AG04450 (cell line): ENCODE data around the gene SPEM1. TPM values are rescaled to one million over a fixed set of nuclear protein-coding genes. Genes with fewer than 3 reads are reported as not detected.

Source experiments
- CTCF ChIA-PET: fragments of 300-600, 350-600 bp; formaldehyde crosslinking; extraction: SDS; loops from one replicate; lab custom pipeline; 2022; ENCODE audit warnings: antibody characterized with exemption, inconsistent platforms; lab: Charles Lee
- POLR2A ChIA-PET: fragments of 350-600 bp; formaldehyde crosslinking; extraction: SDS; loops from one replicate; lab custom pipeline; 2021; ENCODE audit warnings: antibody characterized with exemption, inconsistent platforms; lab: Yijun Ruan, JAX
- DNase-seq: peaks from one replicate; pipeline ENCODE4 v3.0.0-alpha.2; 2011; ENCODE audit warnings: low read depth, low spot score
- H3K27ac ChIP-seq: one replicate; pipeline ENCODE4 v1.5.1; 2012; ENCODE audit warnings: low read depth, low read length, control low read depth
- H3K27me3 ChIP-seq: one replicate; pipeline ENCODE4 v1.6.0; 2012; ENCODE audit warnings: low read length; ENCODE audit not compliant: control insufficient read depth, insufficient read depth
- H3K4me3 ChIP-seq: 2 replicates; pipeline ENCODE4 v1.5.1; 2011; ENCODE audit warnings: mild to moderate bottlenecking, low read depth, low read length, control low read depth
- H3K9me3 ChIP-seq: 2 replicates; pipeline ENCODE4 v1.5.1; 2012; ENCODE audit warnings: low read length; ENCODE audit not compliant: control insufficient read depth, insufficient read depth
- polyA plus RNA-seq: library from polyadenylated mRNA; depleted of rRNA; stranded (reverse); fragments of >200 nt; gene quantifications from 2 replicates; pipeline ENCODE4 v1.2.3, GENCODE V29; 2011
- TF ChIP-seq, protein P1 (sequence below): IDR thresholded peaks from 2 replicates; pipeline ENCODE4 v1.5.1; 2011; ENCODE audit warnings: low read depth, low read length, control low read depth, inconsistent platforms

The SPEM1 gene
- polyA plus RNA-seq, 1 experiment = not detected

DNA sequence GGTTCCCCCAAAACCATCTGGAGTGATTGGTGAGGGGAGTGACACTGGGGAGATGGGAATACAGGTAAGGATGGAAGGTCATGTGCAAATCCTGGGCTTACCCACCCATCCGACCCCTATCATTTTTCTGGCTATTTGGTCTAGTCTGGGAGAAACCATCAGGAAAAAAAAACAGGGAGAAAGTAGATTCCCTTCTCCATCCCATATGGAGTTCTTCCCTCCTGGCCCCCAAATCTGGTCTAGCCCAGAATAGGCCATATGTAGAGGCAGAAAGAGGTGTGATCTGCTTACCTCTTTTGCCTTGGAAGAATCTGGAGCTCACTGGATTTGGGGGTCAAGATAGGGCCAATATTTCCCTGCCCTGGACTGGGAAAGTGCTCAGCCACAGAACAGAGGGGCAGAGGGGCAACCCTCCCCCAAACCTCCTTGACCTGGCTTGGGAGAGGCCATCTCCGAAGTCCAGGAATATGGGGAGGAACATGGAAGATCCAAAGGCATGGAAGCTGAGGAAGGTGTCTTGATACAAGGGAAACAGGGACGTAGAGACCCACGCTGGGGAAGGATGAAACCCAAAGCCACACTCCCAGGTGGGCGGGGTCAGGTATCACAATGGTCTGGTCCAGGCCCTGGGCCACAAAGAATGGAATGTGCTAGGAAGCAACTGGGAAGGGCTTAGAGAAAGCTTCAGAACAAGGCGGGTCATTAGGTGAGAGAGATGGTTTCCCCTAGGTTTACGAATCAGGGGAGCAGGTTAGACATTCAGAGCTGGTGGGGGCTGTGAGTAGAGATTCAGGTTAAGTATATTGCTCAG is 40.9 kb downstream of the SPEM1 start:
- ChIA-PET POLR2A (interaction anchor here (1.2 kb wide), 1 partner anchor 19 kb away, joined by 3 read pairs; the partner anchor contains the start of gene ZBTB4), CTCF (no interaction called here)
- H3K27me3 ChIP-seq = no peaks in the 10 kb centered on the region
- no peak overlapping the region for H3K27ac ChIP-seq
- H3K4me3 ChIP-seq = no peak overlapping the region
- H3K9me3 ChIP-seq = no peaks in the 10 kb centered on the region
- DNase-seq = no peak
- TF ChIP-seq, protein P1, sequence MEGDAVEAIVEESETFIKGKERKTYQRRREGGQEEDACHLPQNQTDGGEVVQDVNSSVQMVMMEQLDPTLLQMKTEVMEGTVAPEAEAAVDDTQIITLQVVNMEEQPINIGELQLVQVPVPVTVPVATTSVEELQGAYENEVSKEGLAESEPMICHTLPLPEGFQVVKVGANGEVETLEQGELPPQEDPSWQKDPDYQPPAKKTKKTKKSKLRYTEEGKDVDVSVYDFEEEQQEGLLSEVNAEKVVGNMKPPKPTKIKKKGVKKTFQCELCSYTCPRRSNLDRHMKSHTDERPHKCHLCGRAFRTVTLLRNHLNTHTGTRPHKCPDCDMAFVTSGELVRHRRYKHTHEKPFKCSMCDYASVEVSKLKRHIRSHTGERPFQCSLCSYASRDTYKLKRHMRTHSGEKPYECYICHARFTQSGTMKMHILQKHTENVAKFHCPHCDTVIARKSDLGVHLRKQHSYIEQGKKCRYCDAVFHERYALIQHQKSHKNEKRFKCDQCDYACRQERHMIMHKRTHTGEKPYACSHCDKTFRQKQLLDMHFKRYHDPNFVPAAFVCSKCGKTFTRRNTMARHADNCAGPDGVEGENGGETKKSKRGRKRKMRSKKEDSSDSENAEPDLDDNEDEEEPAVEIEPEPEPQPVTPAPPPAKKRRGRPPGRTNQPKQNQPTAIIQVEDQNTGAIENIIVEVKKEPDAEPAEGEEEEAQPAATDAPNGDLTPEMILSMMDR = no peak

DNA sequence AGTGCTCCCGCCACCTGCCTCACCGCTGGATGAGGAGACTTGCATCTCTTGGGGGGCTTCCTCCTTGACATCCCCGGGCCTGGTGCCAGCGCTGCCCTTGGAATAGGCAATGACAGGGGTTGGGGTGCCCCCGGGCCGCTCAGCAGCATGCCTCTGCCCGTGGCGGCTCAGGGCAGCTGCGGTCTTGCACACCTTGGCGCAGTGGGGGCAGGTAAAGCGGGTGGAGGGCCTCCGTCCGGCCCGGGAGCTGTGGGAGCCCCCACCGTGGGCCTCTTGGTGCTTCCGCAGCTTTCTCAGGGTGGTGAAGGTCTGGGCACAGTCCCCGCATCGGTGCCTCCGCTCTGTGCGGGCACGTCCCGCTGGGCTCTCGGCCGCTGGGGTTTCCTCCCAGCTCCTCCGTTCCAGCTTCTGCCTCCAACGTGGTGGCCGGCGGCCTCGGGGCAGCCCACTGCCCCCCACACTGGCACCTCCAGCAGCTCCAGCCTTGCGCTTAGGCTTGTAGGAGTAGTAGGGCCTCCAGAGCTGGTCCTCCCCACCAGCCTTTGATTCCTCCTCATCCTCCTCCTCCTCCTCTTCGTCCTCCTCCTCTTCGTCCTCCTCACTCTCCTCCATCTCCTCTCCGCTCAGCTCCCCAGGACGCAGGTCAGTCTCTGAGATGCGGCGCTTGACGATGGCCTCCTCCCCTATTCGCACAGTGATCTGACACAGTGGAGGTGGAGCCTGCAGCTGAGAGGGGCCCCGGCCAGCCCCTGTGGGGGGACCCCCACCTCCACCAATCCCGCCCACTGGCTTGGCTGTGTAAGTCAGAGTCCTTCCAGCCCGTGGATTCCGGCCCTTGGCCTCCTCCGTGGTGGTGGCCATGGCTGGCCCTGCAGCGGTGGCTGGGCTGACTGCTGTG is 42.6 kb downstream of the SPEM1 start:
- ChIA-PET POLR2A (interaction anchor here (0.7 kb wide), 1 partner anchor 72 kb away, joined by 3 read pairs; no protein-coding TSS in a partner anchor), CTCF (no interaction called here)
- Histone ChIP-seq H3K4me3 (no peak overlapping the region), H3K27ac (no peak overlapping the region), H3K9me3 (no peaks in the 10 kb centered on the region), H3K27me3 (no peaks in the 10 kb centered on the region)
- no peak for DNase-seq
- TF ChIP-seq, protein P1 = no peak

- TF ChIP-seq, protein P1 = no peak
- DNase-seq = no peak
- Histone ChIP-seq H3K27me3 (no peaks in the 10 kb centered on the region), H3K4me3 (no peak overlapping the region), H3K27ac (no peak overlapping the region), H3K9me3 (no peaks in the 10 kb centered on the region)
- ChIA-PET POLR2A (no interaction called here), CTCF (interaction anchor here (1.0 kb wide), 1 partner anchor 51 kb away, joined by 3 read pairs; no protein-coding TSS in a partner anchor)
These were observed 43.3 kb downstream of the SPEM1 start for GRCh38 chr17:7463372-7463846.

DNA sequence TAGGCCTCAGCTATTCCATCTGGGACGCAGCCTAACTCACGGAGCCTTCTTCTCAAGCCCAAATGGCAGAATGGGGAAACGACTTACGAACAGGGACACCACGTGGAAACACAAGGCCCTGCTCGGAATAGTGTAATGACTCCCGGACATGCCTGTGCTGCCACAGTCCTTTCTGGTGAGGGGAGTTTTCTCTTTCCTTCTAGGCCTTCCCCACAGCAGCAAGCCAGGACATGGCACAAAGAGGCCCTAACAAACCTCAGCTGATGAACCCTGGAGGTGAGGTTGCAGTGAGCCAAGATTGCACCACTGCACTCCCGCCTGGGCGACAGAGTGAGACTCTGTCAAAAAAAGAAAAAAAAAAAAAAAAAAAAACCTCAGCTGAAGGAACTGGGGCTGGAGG is 44.0 kb downstream of the SPEM1 start:
- DNase-seq = no peak
- H3K4me3 ChIP-seq = no peak overlapping the region
- ChIA-PET CTCF (interaction anchor here (0.6 to 1.0 kb wide), 2 partner anchors 50 to 97 kb away, joined by 3 read pairs; no protein-coding TSS in a partner anchor), POLR2A (no interaction called here)
- no peaks in the 10 kb centered on the region for H3K27me3 ChIP-seq
- TF ChIP-seq, protein P1 = no peak
- H3K9me3 ChIP-seq = no peaks in the 10 kb centered on the region
- no peak overlapping the region for H3K27ac ChIP-seq
